Thyroid gland (tissue), 4 donors: ENCODE results near the gene WNT4.

Experiments used
- CTCF ChIP-seq, 6 experiments: fragments of 200-600 bp in 3 of 6; fragments of 450-650 bp in 3 of 6; sonication (generic) in 3 of 6; IDR thresholded peaks; one replicate each; pipeline ENCODE4 v1.5.1; 2016 to 2019; ENCODE audit warnings: antibody characterized with exemption in 6 of 6, mild to moderate bottlenecking in 2 of 6, inconsistent platforms in 1 of 6, moderate library complexity in 1 of 6
- POLR2A ChIP-seq, 2 donors: fragments of 450-650 bp; IDR thresholded peaks; one replicate each; pipeline ENCODE4 v1.6.1; 2017; ENCODE audit warnings: antibody characterized with exemption in 2 of 2, mild to moderate bottlenecking in 2 of 2, moderate library complexity in 1 of 2

GRCh38 chr1:22124592-22125229, 18.2 kb downstream of the WNT4 start:
- TF ChIP-seq CTCF (IDR thresholded peaks at IDR 0.05) (no peak), POLR2A (IDR thresholded peaks at IDR 0.05) (no peak)
